ENCODE measurements around the gene ADAMTS14. TPM values are rescaled to one million over a fixed set of nuclear protein-coding genes. Genes with fewer than 3 reads are reported as not detected.

Gene ADAMTS14
- total RNA-seq, 2 donors from 2014 or later, result 0.44 to 0.79 TPM

DNA sequence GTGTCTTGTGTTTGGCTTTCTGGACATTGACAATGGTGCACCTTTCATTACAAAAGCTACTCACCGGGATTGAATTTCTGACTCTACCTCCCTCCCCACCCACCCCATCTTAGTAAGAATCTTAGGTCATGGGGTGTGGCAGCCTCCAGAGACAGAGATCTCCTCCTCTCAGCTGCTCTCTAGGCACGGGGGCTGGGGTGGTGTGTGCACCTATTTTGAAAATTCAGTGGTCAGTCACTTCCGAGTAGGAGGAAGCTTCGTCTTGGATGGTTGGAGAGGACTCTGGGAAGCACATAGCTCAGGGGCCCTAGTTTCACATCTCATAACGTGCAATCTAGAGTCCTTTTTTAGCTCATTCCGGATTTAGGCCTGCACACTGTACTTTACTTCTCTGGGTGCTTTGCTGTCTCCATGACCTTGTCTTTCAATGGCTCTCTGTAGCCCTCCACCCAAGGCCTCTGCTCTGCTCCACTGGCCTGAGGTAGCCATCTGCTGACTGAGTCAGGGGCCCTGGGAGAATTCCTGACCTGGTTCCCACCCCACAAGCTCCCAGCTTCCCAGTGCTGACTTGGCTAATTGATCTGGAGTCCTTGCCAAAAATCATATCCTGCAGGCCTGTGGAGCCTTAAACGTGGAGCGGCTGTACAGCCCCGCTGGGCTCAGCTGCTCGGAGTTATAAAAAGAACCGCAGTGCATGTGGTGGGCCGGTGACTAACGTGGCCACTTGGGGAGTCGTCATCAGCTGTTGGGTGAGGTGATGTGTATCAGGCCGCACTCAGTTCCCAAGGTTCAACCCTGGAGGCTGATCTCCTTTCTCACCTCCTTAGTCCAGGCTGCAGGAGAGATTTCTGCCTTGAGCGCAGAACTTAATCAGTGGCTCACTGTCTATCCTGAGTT is 19.3 kb upstream of the ADAMTS14 start:
- peaks cover 51% of the 10 kb centered on the region for H3K9me3 Mint-ChIP-seq
- WGBS, 2 experiments (ENCODE audit: insufficient coverage in 1 of 2, insufficient read length in 1 of 2), result 77 to 79% methylated on average over 13 to 16 of the region's 16 CpGs
- H3K4me1 Mint-ChIP-seq, result no peaks in the 10 kb centered on the region
- peaks cover 2% of the 10 kb centered on the region for H3K27me3 Mint-ChIP-seq (ENCODE audit: insufficient read depth)
- Histone ChIP-seq H3K9ac (ENCODE audit: extremely low read depth, low read length, poor library complexity, severe bottlenecking) (no peak overlapping the region), H3K4me1 (ENCODE audit: control insufficient read depth, insufficient read depth, low read length) (no peaks in the 10 kb centered on the region), H3K27me3 (ENCODE audit: control insufficient read depth, insufficient read depth, low read length, poor library complexity, severe bottlenecking) (no peaks in the 10 kb centered on the region), H3K4me3 (ENCODE audit: low read length) (no peak overlapping the region), H3K36me3 (ENCODE audit: control insufficient read depth, insufficient read depth, low read length) (no peaks in the 10 kb centered on the region), H3K9me3 (ENCODE audit: control insufficient read depth, low read length) (peaks cover 21% of the 10 kb centered on the region), H3K27ac (ENCODE audit: low read depth, low read length) (no peak overlapping the region)
- H3K36me3 Mint-ChIP-seq (ENCODE audit: low read depth), result peaks cover 2% of the 10 kb centered on the region
- no peak for DNase-seq
- H3K4me3 Mint-ChIP-seq, result no peak overlapping the region
- TF ChIP-seq CTCF (conservative IDR thresholded peaks at IDR 0.05), result no peak
- no peak overlapping the region for H3K27ac Mint-ChIP-seq

- Histone ChIP-seq H3K27ac (ENCODE audit: low read depth, low read length) (no peak overlapping the region), H3K4me1 (ENCODE audit: control insufficient read depth, insufficient read depth, low read length) (no peaks in the 10 kb centered on the region), H3K27me3 (ENCODE audit: control insufficient read depth, insufficient read depth, low read length, poor library complexity, severe bottlenecking) (no peaks in the 10 kb centered on the region), H3K36me3 (ENCODE audit: control insufficient read depth, insufficient read depth, low read length) (no peaks in the 10 kb centered on the region), H3K4me3 (ENCODE audit: low read length) (no peak overlapping the region), H3K9me3 (ENCODE audit: control insufficient read depth, low read length) (peaks cover 28% of the 10 kb centered on the region), H3K9ac (ENCODE audit: extremely low read depth, low read length, poor library complexity, severe bottlenecking) (no peak overlapping the region)
- Mint-ChIP-seq H3K27me3 (ENCODE audit: insufficient read depth) (no peaks in the 10 kb centered on the region), H3K9me3 (peaks cover 30% of the 10 kb centered on the region), H3K36me3 (ENCODE audit: low read depth) (peaks cover 2% of the 10 kb centered on the region), H3K27ac (no peak overlapping the region), H3K4me3 (no peak overlapping the region), H3K4me1 (no peaks in the 10 kb centered on the region)
- TF ChIP-seq CTCF (conservative IDR thresholded peaks at IDR 0.05), result no peak
- 93 to 95% methylated on average over 5 to 12 of the region's 12 CpGs for WGBS, 2 experiments (ENCODE audit: insufficient coverage in 1 of 2, insufficient read length in 1 of 2)
- DNase-seq, result no peak
Measured at GRCh38 chr10:70655316-70655715, 17.0 kb upstream of the ADAMTS14 start.

- H3K9ac ChIP-seq (ENCODE audit: extremely low read depth, low read length, poor library complexity, severe bottlenecking), result no peak overlapping the region
Measured at GRCh38 chr10:70656489-70656888, 15.8 kb upstream of the ADAMTS14 start.

More at GRCh38 chr10:70656489-70656888, 15.8 kb upstream of the ADAMTS14 start:
- no peaks in the 10 kb centered on the region for H3K36me3 ChIP-seq (ENCODE audit: control insufficient read depth, insufficient read depth, low read length)
- no peak overlapping the region for H3K27ac ChIP-seq (ENCODE audit: low read depth, low read length)
- H3K36me3 Mint-ChIP-seq (ENCODE audit: low read depth), result peaks cover 2% of the 10 kb centered on the region
- no peaks in the 10 kb centered on the region for H3K27me3 ChIP-seq (ENCODE audit: control insufficient read depth, insufficient read depth, low read length, poor library complexity, severe bottlenecking)
- H3K9me3 Mint-ChIP-seq, result peaks cover 19% of the 10 kb centered on the region
- H3K9me3 ChIP-seq (ENCODE audit: control insufficient read depth, low read length), result peaks cover 22% of the 10 kb centered on the region
- no peak overlapping the region for H3K27ac Mint-ChIP-seq
- no peaks in the 10 kb centered on the region for H3K27me3 Mint-ChIP-seq (ENCODE audit: insufficient read depth)
- no peak for TF ChIP-seq CTCF (conservative IDR thresholded peaks at IDR 0.05)
- H3K4me1 ChIP-seq (ENCODE audit: control insufficient read depth, insufficient read depth, low read length), result no peaks in the 10 kb centered on the region
- 0 to 59% methylated on average over 1 to 3 of the region's 3 CpGs for WGBS, 2 experiments (ENCODE audit: insufficient coverage in 1 of 2, insufficient read length in 1 of 2)
- H3K4me3 ChIP-seq (ENCODE audit: low read length), result no peak overlapping the region
- no peak overlapping the region for H3K4me3 Mint-ChIP-seq
- DNase-seq, result no peak
- H3K4me1 Mint-ChIP-seq, result no peaks in the 10 kb centered on the region

Measured in endodermal cell (in vitro differentiated cells).